Stimulated activated CD4-positive, alpha-beta T cell treated with anti-CD3 and anti-CD28 coated beads, Interleukin-15, amount 100 ng/mL, for 48 hours (primary cell): ENCODE results near the gene ZNF492.
A peak's percentile ranks its signal among the peaks of the same experiment; 100 is the strongest.
"Not testable (repeated sequence)": the region's sequence is repeated elsewhere in the genome, so short reads cannot be mapped to it uniquely, and the experiment has no call there.

Source experiments
- DNase-seq, 2 donors: peaks; one replicate each; pipeline ENCODE4 v3.0.0-alpha.2; 2020; ENCODE audit warnings: low read depth in 2 of 2

Gene ZNF492

DNA sequence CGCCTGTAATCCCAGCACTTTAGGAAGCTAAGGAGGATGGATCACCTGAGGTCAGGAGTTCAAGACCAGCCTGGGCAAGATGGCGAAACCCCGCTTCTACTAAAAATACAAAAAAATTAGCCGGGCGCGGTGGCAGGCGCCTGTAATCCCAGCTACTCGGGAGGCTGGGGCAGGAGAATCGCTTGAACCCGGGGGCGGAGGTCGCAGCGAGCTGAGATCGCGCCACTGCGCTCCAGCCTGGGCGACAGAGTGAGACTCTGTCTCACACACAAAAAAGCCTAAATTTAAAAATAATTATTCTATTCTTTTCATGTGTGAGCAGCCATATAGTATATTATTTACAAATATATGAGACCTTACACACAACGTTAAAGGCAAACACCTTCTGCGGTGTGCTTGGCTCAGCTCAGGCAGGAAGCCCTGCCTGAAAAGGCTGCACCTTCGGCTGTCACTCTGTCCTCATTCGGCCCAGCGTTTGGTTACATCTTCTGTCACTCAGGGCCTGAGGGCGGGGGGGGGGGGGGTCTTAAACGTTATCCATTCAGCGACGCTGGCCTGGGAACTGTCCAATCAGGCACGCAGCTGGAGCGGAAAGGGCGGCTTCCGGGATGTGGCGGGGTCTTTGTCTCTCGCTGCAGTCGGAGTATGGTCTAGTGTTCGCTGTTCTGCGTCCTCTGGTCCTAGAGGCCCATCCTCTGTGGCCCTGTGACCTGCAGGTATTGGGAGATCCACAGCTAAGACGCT lies at the start of gene ZNF492:
Gene ZNF492 (plus strand): TSS at position 619 of the 744 bp plus-strand sequence. CDS start 19,076 bp downstream, outside the sequence.
- DNase-seq: peak; percentile 67 to 71

DNA sequence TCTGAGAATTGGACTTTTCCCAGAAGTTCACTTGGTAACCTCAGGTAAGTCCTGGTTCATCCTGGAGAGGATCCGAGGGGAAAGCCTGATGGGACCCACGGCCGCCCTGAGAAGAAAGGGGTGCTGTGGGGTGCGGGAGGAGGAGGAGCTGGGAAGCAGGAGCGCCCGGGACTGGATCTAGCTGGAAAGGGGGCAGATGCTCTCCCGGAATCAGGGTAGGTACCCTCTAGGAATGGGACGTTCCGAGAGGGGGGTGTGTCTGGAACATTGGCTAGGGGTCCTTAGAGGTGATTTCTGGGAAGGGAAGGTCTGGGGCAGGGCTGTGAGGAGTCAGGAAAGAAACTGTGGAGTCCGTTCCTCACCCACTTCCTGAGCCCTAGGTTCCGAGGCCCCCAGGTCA lies 38.7 kb upstream of the ZNF492 start:
- no peak for DNase-seq

DNA sequence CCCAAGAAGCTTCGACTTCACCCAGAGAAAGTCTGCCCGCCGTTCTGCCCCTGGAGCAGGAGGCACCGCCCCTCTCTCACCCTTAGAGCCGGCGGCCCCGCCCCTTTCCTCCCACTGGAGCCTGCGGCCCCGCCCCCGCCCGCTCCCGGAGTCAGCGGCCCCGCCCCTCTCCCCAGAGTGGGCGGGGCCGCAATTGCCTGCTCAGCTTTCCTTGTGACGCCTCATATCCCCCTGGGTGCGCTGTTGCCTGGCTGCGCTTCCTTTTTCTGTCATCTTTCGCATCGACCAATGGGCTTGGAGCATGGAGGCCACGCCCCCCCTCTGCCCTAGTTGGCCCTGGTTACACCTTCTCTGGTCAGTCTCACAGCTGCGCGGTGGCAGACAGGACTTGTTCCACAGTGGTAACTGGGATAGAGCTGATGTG lies 38.2 kb upstream of the ZNF492 start:
- DNase-seq: no peak

DNA sequence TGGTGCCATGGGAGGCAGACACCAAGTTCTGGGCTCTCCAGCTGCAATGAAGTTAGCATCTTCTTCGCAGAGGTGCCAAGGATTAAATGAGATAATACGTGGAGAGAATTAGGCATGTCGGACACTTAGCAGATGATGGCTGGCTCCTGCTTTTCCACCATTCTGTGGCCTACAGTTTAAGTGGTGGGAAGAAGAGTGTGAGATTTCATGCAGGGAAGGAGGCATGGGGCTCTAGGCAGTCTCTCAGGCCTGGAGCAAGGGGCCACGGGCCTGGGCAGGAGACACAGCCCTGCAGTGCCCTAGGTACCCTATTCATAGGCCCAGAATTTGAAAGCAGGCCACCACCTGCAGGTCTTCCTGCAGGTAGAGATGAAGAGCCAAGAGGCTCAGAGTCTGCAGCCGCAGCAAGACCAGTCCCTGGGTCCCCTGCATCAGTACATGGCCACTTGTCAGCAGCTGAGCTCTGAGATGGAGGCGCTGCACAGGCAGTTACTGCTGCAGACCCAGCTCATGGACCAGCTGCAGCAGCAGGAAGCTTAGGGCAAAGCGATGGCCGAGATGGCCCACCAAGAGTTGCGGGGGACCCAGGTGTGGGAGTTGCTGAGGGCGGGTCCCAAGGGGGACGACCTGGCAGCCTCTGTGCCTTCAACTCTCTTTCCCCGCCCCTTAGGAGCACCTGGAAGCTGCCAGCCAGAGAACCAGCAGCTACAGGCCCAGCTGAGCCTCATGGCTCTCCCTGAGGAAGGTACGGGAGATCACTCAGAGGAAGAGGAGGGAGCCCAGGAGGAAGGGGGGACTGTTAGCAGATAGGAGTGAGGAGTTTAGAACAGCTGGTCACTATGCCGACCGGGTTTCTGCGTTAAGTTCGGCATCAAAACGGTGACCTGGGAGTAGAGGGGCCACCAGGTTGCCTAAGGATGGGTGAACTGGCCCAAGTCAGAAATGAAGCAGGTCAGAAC lies 33.2 kb upstream of the ZNF492 start:
- no peak for DNase-seq

DNA sequence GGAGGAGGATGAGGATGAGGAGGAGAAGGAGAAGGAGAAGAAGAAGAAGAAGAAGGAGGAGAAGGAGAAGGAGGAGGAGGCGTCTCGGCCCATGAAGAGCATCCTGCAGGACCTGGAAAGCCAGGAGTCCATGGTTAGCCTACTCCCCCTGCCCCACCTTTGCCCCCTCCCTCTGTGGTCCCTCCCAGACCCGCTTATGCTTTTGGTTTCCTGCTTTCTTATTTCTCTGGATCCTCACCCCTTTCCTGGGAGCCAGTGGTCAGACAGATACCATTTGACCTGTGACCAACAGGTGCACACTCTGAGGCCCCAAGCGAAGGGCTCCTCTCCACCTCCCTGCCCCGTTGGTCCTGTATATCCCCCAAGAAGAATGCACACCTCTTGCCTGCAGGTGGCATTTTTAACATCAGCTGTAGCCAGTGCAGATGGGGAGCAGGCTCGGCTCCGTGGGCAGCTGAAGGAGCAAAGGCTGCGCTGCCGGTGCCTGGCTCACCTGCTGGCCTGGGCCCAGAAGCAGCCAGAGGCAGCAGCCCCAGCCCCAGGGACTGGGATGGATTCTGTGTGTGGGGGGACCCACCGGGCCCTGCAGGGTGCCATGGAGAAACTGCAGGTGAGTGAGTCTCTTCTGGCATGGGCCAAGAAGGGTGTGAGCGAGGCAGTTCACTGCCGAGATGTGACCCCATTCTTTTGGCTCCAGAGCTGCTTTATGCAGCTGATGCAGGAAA lies 32.1 kb upstream of the ZNF492 start:
- no peak for DNase-seq

DNA sequence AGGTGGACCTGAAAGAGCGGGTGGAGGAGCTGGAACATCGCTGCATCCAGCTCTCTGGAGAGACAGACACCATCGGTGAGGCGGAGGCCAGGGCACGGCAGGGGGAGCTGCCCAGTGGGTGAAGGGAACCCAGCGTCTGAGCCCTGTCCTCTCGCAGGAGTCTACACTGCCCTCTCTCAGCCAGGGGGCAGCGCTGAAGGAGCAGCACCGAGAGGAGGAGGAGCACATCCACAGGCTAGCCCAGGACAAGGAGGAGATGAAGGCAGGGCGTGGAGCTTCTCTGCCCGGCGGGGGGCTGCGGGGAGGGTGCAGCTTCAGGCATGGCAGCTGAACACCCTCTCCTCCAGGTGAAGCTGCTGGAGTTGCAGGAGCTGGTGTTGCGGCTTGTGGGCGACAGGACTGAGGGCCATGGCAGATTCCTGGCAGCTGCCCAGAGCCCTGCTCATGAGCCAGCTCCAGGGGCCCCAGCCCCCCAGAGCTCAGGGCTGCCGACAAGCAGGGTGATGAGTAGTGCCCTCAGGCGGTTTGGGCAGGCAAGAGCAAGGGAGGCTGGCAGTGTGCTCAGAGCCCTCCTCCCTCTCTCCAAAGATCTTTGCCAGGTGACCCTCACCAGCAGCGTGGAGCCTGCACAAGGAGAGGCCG lies 31.4 kb upstream of the ZNF492 start:
- DNase-seq: no peak

DNA sequence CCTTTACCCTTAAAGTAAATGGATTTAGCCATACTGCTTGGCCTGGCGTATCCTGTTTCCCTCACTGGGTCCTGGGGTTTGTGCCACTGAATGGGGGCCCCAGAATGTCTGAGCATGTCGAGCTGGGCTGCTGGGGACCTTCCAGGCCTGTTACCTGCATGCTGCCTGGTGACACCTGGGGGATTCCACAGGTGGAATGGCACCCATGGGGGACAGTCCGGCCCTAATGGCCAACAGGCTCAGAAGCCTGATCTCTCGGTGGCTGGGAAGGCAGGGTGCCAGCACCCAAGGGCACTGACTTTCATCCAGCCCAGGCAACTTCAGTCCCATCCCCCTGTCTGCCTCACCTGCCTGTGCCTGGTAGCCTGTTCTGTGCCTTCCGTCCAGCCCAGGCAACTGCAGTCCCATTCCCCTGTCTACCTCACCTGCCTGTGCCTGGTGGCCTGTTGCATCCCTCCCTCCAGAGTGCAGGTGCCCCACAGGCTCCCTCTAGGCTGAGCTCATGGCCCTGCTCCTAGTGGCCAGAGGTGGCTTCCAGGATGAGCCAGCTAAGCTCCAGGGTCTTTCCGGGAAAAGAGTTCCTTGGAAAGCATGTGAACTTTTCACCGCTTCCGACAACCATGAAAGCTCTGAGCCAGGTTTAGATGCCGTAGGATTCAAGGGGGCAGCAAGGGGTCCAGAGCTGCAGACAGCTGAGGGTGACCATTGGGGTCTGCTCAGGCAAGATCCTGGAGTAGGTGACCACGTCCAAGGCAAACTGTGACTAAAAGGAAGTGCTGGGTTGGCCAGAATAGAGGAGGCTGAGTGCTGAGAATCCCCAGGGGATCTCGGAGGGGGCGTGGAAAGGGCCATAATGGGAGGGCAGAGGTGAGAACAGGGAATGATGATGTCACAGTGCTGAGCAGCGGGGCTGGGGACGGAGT lies 30.3 kb upstream of the ZNF492 start:
- DNase-seq: no peak

DNA sequence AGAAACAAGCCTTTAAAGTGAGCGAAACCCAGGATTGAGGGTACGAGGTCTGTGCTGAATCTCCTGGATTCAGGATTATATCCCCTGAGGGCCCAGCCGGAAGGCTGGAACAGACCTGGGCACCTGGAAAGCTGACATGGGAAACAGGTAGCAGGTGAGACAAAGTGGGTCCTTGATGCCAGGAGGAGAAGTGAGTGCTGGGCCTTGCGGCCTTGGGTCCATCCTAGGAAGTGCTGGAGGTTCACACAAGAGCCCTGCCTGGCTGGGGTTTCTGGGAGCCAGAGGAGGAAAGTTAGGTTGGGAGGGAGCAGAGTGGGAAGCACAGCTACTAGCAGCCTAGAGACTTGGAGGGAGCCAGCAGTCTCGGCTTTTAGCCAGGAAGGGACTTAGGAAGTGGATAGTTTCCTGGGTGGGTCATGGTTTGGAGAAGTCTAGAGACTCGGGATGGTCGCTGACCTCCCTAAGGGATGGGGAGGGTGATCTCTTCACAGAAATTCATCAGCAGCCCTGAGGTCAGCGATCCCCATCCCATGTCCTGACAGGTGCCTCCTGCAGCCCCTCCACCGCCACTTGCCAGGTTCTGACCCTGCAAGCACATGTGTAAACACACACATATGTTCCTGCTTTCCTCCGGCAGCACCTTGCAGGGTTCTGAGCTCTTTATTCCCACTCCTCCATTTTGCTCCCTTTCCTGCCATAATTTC lies 29.4 kb upstream of the ZNF492 start:
- DNase-seq: no peak

DNA sequence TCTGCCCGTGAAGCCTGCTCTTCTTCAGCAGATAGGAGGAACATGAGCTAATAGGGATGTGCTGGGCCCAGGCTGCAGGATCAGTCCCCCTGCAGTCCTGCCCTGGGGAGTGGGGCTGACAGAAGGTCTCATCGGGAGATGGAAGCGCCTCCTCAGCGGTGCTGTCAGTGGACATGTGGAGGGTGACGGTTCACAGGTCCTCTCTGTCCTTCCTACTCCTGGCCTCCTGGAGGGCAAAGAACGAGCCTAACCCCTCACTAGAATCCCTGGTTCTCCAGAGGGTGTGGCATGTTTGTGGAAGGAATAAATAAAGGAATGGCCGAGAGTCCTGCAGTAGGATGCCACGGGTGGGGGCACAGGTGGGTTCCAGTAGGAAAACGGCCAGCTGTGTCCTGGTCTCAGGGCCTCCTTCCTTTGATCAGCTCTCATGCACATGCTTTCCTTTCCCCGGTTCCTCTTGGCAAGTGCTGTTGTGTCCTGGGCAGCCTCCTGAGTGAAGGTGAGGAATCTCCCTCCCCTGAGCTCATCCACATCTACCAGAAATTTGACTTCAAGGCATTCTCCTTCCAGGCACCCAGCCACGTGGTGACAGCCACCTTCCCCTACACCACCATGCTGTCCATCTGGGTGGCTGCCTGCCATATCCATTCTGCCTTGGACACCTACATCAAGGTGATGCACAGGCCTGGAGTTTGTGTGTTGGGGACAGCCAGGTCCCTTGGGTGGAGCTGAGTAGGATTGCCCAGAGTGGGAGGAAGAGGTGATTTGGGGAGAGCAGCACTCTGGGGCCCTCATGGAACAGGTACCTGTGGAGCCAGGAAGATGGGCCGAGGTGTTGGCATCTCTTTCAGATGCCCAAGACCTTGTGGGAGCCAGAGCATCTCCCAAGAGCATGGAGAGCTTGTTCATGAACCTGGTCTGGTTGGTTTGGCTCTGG lies 28.6 kb upstream of the ZNF492 start:
- DNase-seq: no peak

DNA sequence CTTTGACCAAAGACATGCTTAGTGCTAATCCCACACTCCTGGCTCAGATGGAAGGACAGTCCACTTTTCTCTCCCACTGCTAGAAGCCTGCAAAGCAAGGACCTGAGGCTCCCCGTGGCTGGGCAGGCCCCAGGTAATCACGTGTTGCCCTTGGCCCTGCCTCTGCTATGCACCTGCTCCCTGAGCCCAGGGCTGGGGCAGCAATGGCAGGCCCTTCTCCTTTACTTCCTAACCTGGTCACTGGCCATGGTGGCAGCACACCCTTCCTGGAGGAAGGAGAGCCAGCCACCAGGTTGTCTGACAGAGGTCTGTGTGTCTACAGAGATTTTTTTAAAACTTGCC lies 27.9 kb upstream of the ZNF492 start:
- DNase-seq: no peak

DNA sequence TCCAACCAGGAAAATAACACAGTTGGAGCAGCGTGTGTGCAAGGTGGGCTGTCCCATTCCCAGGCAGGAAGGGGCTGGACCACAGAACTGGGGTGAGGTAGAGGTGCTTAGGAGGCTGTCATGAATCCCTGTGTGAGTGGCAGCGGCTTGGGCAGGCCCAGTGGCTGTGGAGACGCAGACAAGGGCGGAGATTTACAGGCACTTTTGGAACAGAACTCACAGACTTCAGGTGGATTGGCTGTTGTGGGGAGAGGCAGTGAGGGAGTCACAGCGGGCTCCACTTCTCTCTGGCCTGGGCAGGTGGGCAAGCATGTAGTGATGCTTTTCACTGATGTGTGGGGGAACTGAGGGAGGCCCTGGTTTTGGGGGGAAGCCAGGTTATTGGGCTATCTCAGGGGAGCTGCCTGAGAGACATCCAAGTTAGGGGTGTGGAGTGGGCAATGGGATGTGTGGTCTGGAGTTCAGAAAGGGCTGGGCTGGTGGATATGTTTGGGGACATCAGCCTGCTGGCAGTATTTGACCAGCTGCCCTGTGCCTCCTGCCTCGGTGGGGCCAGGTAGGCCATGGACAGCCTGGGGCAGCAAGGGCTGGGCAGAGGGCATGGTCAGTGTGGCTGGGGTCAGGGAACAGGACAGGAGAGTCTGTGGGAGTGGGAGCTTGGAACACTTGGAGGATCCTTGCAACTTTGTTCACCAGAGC lies 27.0 kb upstream of the ZNF492 start:
- DNase-seq: no peak

DNA sequence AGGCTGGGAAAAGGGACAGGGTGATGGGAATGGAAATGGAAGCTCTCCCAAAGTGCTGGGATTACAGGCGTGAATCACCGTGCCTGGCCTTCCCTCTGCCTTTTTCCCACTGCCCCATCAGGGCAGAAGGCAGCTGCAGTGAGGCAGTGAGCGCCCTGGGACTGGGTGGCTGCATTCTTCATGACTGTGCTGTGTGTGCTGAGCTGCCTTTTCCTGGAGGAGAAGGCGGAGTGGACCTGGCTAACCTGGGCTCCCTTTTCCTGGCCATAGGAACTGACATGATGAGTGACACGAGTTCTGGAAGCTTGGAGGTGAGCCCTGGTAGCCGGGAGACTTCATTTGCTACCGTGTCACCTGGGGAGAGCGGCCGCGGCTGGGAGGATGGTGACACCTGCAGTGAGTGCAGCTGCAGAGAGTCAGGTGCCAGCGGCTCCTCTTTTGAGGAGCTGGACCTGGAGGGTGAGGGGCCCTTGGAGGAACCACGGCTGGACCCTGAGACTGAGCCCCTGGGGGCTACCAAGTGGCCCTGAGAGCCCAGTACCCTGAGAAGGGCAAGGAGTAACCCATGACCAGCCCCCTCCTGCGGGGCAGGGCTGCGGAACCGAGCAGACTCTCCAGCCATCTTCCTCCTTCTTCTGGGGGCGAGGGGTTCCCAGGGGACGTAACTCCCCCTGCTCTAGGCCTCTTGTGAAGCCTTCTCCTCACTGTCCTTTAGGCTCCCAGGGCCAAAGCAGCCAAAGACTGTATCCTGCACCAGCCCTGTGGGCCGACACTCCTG lies 26.3 kb upstream of the ZNF492 start:
- DNase-seq: no peak

DNA sequence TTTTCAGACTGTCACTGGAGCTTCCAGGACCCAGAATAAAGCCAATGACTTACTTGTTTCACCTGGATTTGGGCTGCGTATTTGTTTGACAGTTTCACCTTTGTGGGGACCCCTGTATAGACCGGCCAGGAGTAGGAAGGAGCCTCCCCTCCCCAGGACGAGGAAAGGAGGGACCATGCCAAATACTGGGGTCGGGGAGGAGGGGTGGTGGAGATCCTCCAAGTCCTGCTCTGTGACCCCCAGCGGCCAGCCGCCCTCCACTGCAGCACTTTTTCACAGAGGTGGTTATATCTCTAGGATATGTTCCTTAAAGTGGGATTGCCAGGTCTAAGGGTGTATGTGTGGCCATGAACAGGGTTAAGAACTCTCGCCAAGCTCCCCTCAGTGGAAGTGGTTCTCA lies 25.7 kb upstream of the ZNF492 start:
- DNase-seq: no peak

DNA sequence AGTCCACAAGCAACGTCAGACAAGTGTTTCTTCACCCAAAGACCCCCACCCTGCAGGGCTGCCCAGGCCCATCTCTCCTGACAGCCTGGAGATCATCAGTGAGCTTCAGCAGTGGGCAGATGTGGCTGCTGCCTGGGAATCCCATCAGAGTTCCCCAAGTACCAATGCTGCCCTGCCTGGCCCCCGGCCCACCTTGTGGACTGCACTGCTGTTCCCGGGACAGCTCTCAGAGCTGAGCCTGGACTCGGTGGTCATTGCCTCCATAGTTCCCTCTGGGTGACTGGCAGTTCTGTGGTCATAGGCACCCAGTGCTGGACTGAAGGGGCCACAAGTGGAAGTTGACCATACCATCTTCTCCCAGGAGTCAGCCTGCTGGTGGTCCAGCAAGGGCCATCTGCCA lies 24.5 kb upstream of the ZNF492 start:
- DNase-seq: no peak

DNA sequence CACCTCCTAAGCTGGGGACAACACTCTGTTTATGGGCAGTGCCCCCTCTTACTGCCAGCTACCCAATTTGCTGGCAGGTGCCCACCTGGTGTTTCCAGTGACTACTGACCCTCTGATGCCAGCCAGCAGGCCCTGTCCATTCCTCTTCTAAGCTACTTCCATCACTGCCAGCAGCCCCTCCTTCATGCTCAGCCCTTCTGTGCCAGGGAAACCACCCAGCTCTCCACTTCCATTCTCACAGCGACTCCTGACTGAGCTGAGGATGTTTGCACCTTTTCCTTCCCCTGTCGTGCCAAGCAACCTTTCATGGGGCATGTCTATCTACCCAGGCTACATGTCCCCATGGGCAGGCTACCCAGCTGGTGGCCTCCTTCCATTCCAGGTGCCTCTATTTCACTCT lies 24.0 kb upstream of the ZNF492 start:
- DNase-seq: no peak

DNA sequence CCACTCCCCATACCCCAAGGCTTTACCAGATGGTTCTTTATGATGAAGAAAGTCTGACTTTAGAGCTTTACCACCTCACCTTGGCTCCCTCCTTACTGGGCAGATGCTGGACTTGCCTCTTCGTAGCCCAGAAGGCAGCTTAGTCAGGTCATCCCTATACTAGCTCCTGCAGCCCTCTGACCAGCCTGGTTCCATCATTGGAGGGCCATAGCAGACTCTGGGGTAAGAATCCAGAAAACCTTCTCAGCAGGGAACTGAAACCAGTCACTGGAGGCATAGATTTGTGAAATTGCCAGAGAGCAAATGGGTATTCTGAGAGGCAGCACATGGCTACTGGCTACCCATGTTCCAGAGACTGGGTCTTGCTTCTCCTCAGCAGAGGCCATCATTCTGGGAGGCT lies 21.8 kb upstream of the ZNF492 start:
- DNase-seq: no peak

DNA sequence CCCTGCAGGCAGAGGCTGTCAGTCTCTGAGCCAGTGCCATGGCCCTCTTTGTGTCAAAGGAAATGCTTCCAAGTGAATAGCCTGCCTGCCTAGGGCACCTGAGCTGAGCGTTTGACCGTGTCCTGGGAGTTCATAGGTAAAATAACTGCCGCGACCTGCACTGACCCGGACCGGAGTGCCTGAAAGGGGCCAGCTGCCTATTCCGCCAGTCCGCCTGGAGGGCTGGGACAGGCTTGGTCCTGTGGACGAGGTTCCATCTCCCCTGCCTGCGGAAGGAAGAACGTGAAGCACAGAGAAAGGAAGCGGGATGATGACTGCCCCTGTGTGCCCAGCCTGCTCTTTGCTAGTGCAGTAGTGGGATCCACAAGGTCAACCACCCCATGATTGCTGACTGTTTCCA lies 17.5 kb upstream of the ZNF492 start:
- DNase-seq: no peak

DNA sequence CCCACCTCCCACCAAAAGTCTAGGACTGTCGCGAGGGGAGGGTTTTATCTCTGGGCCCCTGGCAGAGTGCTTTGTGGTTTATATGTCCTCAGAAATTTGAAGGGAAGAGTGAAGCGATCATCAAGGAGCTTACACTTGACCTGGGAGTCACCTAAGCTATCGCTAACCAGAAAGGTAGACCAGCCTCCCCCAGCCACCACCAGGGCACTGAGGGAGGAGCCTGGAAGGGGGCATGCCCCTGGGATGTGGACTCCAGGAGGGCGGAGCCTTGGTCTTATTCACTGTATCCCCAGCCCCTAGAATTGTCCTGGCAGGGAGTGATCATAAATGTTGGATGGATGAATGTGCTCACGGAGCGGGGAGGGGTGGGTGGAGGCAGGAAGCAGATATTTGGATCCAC lies 16.9 kb upstream of the ZNF492 start:
- DNase-seq: not testable (repeated sequence)
